Ascending aorta (tissue), 2 donors: Measurements from ENCODE around the gene AHSA1. TPM values are rescaled to one million over a fixed set of nuclear protein-coding genes. Genes with fewer than 3 reads are reported as not detected.

Experiments
- DNase-seq, 2 donors: peaks; one replicate each; pipeline ENCODE4 v3.0.0-alpha.2; 2019; ENCODE audit warnings: low spot score in 2 of 2
- H3K27ac ChIP-seq, 2 donors: fragments of 200-600 bp; sonication (generic); one replicate each; pipeline ENCODE4 v1.5.1; 2016 to 2017; ENCODE audit warnings: mild to moderate bottlenecking in 1 of 2
- H3K27me3 ChIP-seq: fragments of 200-600 bp; sonication (generic); one replicate; pipeline ENCODE4 v1.5.1; 2017
- H3K36me3 ChIP-seq, 2 donors: fragments of 200-600 bp; sonication (generic); one replicate each; pipeline ENCODE4 v1.5.1; 2016
- H3K4me1 ChIP-seq, 2 donors: fragments of 200-600 bp; sonication (generic); one replicate each; pipeline ENCODE4 v1.5.1; 2016 to 2017; ENCODE audit warnings: mild to moderate bottlenecking in 1 of 2
- H3K4me3 ChIP-seq, 2 donors: fragments of 200-600 bp; sonication (generic); one replicate each; pipeline ENCODE4 v1.5.1; 2016 to 2017; ENCODE audit warnings: mild to moderate bottlenecking in 1 of 2
- H3K9me3 ChIP-seq, 2 donors: fragments of 200-600 bp; sonication (generic); one replicate each; pipeline ENCODE4 v1.5.1; 2016
- intact Hi-C: fragments of 100-400 bp; cut with DNase I; formaldehyde crosslinking; loops from one replicate; pipeline ENCODE4 v1.15.1; 2023
- total RNA-seq: library from RNA; depleted of rRNA; stranded (reverse); fragments of >200 nt; gene quantifications from one replicate; pipeline ENCODE4 v1.1.0, GENCODE V29; 2016
- TF ChIP-seq, protein P1 (sequence below), 3 experiments: fragments of 200-600 bp in 2 of 3; fragments of 450-650 bp in 1 of 3; sonication (generic) in 2 of 3; IDR thresholded peaks; one replicate each; pipeline ENCODE4 v1.5.1; 2016 to 2019; ENCODE audit warnings: antibody characterized with exemption in 3 of 3, mild to moderate bottlenecking in 1 of 3, moderate library complexity in 1 of 3

AHSA1 gene
- total RNA-seq, 1 donor from 2014 or later: 123 TPM

- Histone ChIP-seq H3K9me3 (peaks cover 10 to 28% of the 10 kb centered on the region in 2 donors), H3K4me1 (no peaks in the 10 kb centered on the region), H3K36me3 (peaks cover 56 to 75% of the 10 kb centered on the region in 2 donors), H3K27me3 (no peaks in the 10 kb centered on the region), H3K27ac (no peak within 1 kb of the TSS), H3K4me3 (no peak within 1 kb of the TSS)
- TF ChIP-seq, protein P1, sequence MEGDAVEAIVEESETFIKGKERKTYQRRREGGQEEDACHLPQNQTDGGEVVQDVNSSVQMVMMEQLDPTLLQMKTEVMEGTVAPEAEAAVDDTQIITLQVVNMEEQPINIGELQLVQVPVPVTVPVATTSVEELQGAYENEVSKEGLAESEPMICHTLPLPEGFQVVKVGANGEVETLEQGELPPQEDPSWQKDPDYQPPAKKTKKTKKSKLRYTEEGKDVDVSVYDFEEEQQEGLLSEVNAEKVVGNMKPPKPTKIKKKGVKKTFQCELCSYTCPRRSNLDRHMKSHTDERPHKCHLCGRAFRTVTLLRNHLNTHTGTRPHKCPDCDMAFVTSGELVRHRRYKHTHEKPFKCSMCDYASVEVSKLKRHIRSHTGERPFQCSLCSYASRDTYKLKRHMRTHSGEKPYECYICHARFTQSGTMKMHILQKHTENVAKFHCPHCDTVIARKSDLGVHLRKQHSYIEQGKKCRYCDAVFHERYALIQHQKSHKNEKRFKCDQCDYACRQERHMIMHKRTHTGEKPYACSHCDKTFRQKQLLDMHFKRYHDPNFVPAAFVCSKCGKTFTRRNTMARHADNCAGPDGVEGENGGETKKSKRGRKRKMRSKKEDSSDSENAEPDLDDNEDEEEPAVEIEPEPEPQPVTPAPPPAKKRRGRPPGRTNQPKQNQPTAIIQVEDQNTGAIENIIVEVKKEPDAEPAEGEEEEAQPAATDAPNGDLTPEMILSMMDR (IDR thresholded peaks at IDR 0.05): no peak
- DNase-seq: no peak
- intact Hi-C loops: no loop called here
Observed at GRCh38 chr14:77423423-77423822, 34.5 kb upstream of the AHSA1 start, which contains the start of gene NOXRED1. Gene NOXRED1, minus strand, starts transcription at chr14:77423523. Its CDS starts 634 bp downstream, at chr14:77422889.

DNA sequence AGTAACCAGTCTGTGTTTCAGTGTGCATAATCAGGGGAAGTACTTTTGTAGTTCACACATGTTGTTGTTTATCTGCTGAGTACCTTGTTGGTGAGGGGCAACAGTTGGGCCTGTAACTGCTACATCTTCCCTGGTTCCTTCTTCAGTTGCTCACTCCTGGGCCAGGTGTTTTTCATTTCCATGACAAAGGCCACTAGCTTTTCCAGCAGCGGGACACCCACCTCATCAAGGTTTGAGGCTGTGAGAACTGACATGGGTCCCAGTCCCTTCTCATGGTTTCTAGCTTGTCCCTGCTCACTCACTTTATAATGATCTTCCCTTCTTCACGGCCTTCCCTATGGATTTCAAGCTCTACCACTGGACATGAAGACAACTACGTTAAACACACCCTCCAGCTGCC, 33.0 kb upstream of the AHSA1 start:
- intact Hi-C loops: no loop called here
- TF ChIP-seq, protein P1 (IDR thresholded peaks at IDR 0.05): no peak
- no peaks in the 10 kb centered on the region for H3K27me3 ChIP-seq
- no peak overlapping the region for H3K27ac ChIP-seq
- H3K9me3 ChIP-seq: peaks cover 6 to 14% of the 10 kb centered on the region in 2 donors
- peaks cover 70 to 89% of the 10 kb centered on the region in 2 donors for H3K36me3 ChIP-seq
- no peaks in the 10 kb centered on the region for H3K4me1 ChIP-seq
- DNase-seq: no peak
- H3K4me3 ChIP-seq: no peak overlapping the region

GRCh38 chr14:77426396-77426795, 31.5 kb upstream of the AHSA1 start:
- H3K27ac ChIP-seq: no peak overlapping the region
- TF ChIP-seq, protein P1 (IDR thresholded peaks at IDR 0.05): no peak
- intact Hi-C loops: no loop called here
- H3K4me1 ChIP-seq: no peaks in the 10 kb centered on the region
- H3K27me3 ChIP-seq: no peaks in the 10 kb centered on the region
- peaks cover 71 to 99% of the 10 kb centered on the region in 2 donors for H3K36me3 ChIP-seq
- no peaks in the 10 kb centered on the region for H3K9me3 ChIP-seq
- H3K4me3 ChIP-seq: no peak overlapping the region
- no peak for DNase-seq

DNA sequence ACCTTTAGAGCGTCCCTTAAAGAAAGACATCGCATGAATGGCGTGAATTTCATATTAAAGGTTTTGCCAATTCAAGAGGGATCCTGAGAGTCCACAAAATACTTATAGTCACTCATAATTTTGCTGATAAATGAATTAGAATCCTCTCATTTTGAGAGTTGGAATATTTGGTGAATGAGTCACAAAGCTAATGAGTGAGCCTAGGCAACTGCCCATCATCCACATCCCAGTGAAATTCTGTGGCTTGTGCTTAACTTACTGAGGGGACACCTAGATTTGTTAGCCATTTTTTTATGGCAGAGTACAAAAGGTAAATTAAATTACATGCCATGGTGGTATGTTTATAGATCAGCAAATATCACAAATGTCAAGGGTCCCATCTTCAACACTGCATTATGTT, 21.9 kb upstream of the AHSA1 start:
- TF ChIP-seq, protein P1 (IDR thresholded peaks at IDR 0.05): no peak
- peaks cover 45 to 88% of the 10 kb centered on the region in 2 donors for H3K36me3 ChIP-seq
- intact Hi-C loops: no loop called here

DNA sequence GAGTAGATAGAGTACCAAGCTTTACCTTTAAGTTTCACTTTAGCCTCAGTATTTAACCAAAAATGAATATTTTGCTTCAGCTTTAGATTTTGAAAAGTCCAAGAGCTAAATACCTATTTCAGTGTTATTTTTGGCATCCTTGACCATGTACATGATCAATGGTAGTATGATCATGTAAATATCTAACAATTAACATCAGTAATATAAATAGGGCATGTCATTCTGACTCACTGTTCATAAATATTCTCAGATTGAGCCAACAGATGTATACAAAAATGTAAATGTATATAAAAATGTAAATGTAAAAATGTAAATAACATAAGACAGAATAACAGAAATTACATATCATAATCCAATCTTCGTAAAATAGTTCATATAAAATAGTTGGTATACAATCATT, 19.3 kb upstream of the AHSA1 start:
- Histone ChIP-seq H3K9me3 (no peaks in the 10 kb centered on the region), H3K27me3 (no peaks in the 10 kb centered on the region), H3K4me3 (no peak overlapping the region), H3K4me1 (no peaks in the 10 kb centered on the region), H3K36me3 (peaks cover 55 to 88% of the 10 kb centered on the region in 2 donors), H3K27ac (no peak overlapping the region)
- no peak for DNase-seq
- intact Hi-C loops: no loop called here
- TF ChIP-seq, protein P1 (IDR thresholded peaks at IDR 0.05): no peak

More for the DNA sequence above, 21.9 kb upstream of the AHSA1 start:
- no peak for DNase-seq
- Histone ChIP-seq H3K27ac (no peak overlapping the region), H3K4me3 (no peak overlapping the region), H3K27me3 (no peaks in the 10 kb centered on the region), H3K4me1 (no peaks in the 10 kb centered on the region), H3K9me3 (no peaks in the 10 kb centered on the region)

DNA sequence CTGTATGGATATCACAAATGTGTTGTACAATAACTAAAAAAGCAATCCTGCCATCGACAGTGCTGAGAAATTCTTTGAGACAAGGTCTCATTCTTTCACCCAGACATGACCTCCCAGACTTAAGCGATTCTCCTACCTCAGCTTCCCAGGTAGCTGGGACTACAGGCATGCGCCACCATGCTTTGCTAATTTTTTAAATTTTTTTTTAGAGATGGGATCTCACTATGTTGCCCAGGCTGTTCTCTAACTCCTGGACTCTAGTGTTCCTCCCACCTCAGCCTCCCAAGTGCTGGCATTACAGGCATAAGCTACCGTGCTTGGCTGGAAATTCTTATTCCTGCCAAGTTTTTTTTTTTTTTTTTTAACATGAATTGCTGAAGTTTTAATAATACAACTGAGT, 18.0 kb upstream of the AHSA1 start:
- no peak overlapping the region for H3K27ac ChIP-seq
- H3K36me3 ChIP-seq: peaks cover 49 to 85% of the 10 kb centered on the region in 2 donors
- TF ChIP-seq, protein P1 (IDR thresholded peaks at IDR 0.05): no peak
- H3K9me3 ChIP-seq: no peaks in the 10 kb centered on the region
- intact Hi-C loops: no loop called here
- no peaks in the 10 kb centered on the region for H3K27me3 ChIP-seq
- H3K4me3 ChIP-seq: no peak overlapping the region
- DNase-seq: no peak
- no peaks in the 10 kb centered on the region for H3K4me1 ChIP-seq
